GM12891 (cell line): ENCODE data around the gene PLEKHA8.

ENCODE experiments used
- PAX5 ChIP-seq: IDR thresholded peaks from 2 replicates; pipeline ENCODE4 v1.6.1; 2011; ENCODE audit warnings: low read length, moderate library complexity, mild to moderate bottlenecking; ENCODE audit not compliant: insufficient read depth, severe bottlenecking
- POLR2A ChIP-seq: IDR thresholded peaks from 2 replicates; pipeline ENCODE4 v1.6.1; 2011; ENCODE audit warnings: low read depth, low read length, control low read depth
- POLR2AphosphoS5 ChIP-seq: IDR thresholded peaks from 2 replicates; pipeline ENCODE4 v1.6.1; 2011; ENCODE audit warnings: low read depth, low read length, control low read depth
- POU2F2 ChIP-seq: IDR thresholded peaks from 2 replicates; pipeline ENCODE4 v1.6.1; 2011; ENCODE audit warnings: low read depth, mild to moderate bottlenecking, control low read depth, low read length, moderate library complexity
- SPI1 ChIP-seq: IDR thresholded peaks from 2 replicates; pipeline ENCODE4 v1.6.1; 2011; ENCODE audit warnings: low read depth, low read length, control low read depth
- TAF1 ChIP-seq: IDR thresholded peaks from 2 replicates; pipeline ENCODE4 v1.6.1; 2011; ENCODE audit warnings: low read depth, low read length, control low read depth

- TF ChIP-seq POLR2AphosphoS5 (no peak), POLR2A (no peak), POU2F2 (no peak), SPI1 (no peak), TAF1 (no peak), PAX5 (no peak)
Measured at GRCh38 chr7:30036220-30036619, 8.0 kb downstream of the PLEKHA8 start.
